Neuronal stem cell (in vitro differentiated cells): ENCODE data around the gene C7orf57.

Experiments
- DNase-seq: peaks from one replicate; pipeline ENCODE4 v3.0.0-alpha.2; 2013; ENCODE audit warnings: low spot score
- H2AFZ ChIP-seq: one replicate; pipeline ENCODE4 v1.6.1; 2013; ENCODE audit warnings: mild to moderate bottlenecking, low read length, inconsistent platforms
- H2AK5ac ChIP-seq: 2 replicates; pipeline ENCODE4 v1.6.1; 2013; ENCODE audit warnings: low read depth, mild to moderate bottlenecking, inconsistent platforms, low read length, moderate library complexity, mixed read lengths
- H2BK120ac ChIP-seq: 2 replicates; pipeline ENCODE4 v1.6.1; 2013; ENCODE audit warnings: low read depth, mild to moderate bottlenecking, inconsistent platforms, low read length, moderate library complexity, mixed read lengths
- H2BK12ac ChIP-seq: one replicate; pipeline ENCODE4 v1.6.1; 2013; ENCODE audit warnings: low read length, inconsistent platforms
- H2BK15ac ChIP-seq: 2 replicates; pipeline ENCODE4 v1.6.1; 2013; ENCODE audit warnings: mild to moderate bottlenecking, low read length, inconsistent platforms, mixed read lengths
- H2BK5ac ChIP-seq: one replicate; pipeline ENCODE4 v1.6.1; 2013; ENCODE audit warnings: inconsistent platforms, mild to moderate bottlenecking, low read length, moderate library complexity
- H3K14ac ChIP-seq: one replicate; pipeline ENCODE4 v1.6.1; 2013; ENCODE audit warnings: low read length, inconsistent platforms
- H3K18ac ChIP-seq: 2 replicates; pipeline ENCODE4 v1.6.1; 2013; ENCODE audit warnings: low read length, inconsistent platforms
- H3K23ac ChIP-seq: 2 replicates; pipeline ENCODE4 v1.6.1; 2013; ENCODE audit warnings: low read depth, mild to moderate bottlenecking, mixed read lengths, low read length, inconsistent platforms; ENCODE audit not compliant: poor library complexity
- H3K27ac ChIP-seq: replicated peaks from 3 replicates; pipeline ENCODE4 v1.5.1; 2013; ENCODE audit warnings: low read length, inconsistent platforms
- H3K27me3 ChIP-seq, 3 experiments: 2 replicates each; pipeline ENCODE4 v1.6.1; 2013; ENCODE audit warnings: low read length in 3 of 3, mild to moderate bottlenecking in 2 of 3, inconsistent platforms in 1 of 3, low read depth in 1 of 3, mixed read lengths in 1 of 3, moderate library complexity in 1 of 3; ENCODE audit not compliant: control insufficient read depth in 3 of 3, insufficient read depth in 3 of 3
- H3K36me3 ChIP-seq, 2 donors: replicated peaks in 1 of 2; 2 replicates each; pipeline ENCODE4 v1.6.1; 2013; ENCODE audit warnings: low read length in 2 of 2; ENCODE audit not compliant: control insufficient read depth in 2 of 2, insufficient read depth in 2 of 2
- H3K4ac ChIP-seq: 2 replicates; pipeline ENCODE4 v1.6.1; 2013; ENCODE audit warnings: inconsistent platforms, mild to moderate bottlenecking, low read length, moderate library complexity
- H3K4me1 ChIP-seq, 2 donors: 1 replicate in 1 of 2; 2 replicates in 1 of 2; pipeline ENCODE4 v1.6.1; 2013; ENCODE audit warnings: low read length in 2 of 2, low read depth in 1 of 2; ENCODE audit not compliant: control insufficient read depth in 2 of 2, insufficient read depth in 1 of 2
- H3K4me2 ChIP-seq: one replicate; pipeline ENCODE4 v1.6.1; 2013; ENCODE audit warnings: mild to moderate bottlenecking, low read length, inconsistent platforms; ENCODE audit not compliant: insufficient read depth, poor library complexity, severe bottlenecking
- H3K4me3 ChIP-seq, 2 donors: 2 replicates each; pipeline ENCODE4 v1.5.1; 2013; ENCODE audit warnings: low read length in 2 of 2, mild to moderate bottlenecking in 2 of 2, inconsistent platforms in 1 of 2, moderate library complexity in 1 of 2
- H3K79me1 ChIP-seq: one replicate; pipeline ENCODE4 v1.6.1; 2013; ENCODE audit warnings: low read depth, mild to moderate bottlenecking, inconsistent platforms, low read length, moderate library complexity
- H3K9ac ChIP-seq: one replicate; pipeline ENCODE4 v1.6.1; 2013; ENCODE audit warnings: mild to moderate bottlenecking, low read depth, low read length, inconsistent platforms; ENCODE audit not compliant: poor library complexity
- H3K9me3 ChIP-seq, 2 donors: replicated peaks in 1 of 2; 2 replicates each; pipeline versions ENCODE3 to v1.6.1; 2013; ENCODE audit warnings: low read length in 2 of 2, mild to moderate bottlenecking in 2 of 2, inconsistent platforms in 1 of 2, low read depth in 1 of 2, mixed read lengths in 1 of 2, moderate library complexity in 1 of 2; ENCODE audit not compliant: control insufficient read depth in 2 of 2, insufficient read depth in 1 of 2
- H4K8ac ChIP-seq: one replicate; pipeline ENCODE4 v1.6.1; 2013; ENCODE audit warnings: low read depth, mild to moderate bottlenecking, inconsistent platforms, low read length, moderate library complexity
- H4K91ac ChIP-seq: one replicate; pipeline ENCODE4 v1.6.1; 2013; ENCODE audit warnings: low read length, low read depth, mild to moderate bottlenecking, inconsistent platforms; ENCODE audit not compliant: poor library complexity
- WGBS, 2 donors: extraction: QIAGEN DNeasy Blood & Tissue Kit; methylation state at CpG; one replicate each; pipeline ENCODE4 v1.1.7; 2013; ENCODE audit warnings: missing lambda C conversion rate in 2 of 2, mixed read lengths in 1 of 2; ENCODE audit not compliant: insufficient read length in 2 of 2, insufficient replicate concordance in 1 of 2; ENCODE audit errors: extremely low coverage in 2 of 2; 5-methylcytosine and 5-hydroxymethylcytosine counted together

The C7orf57 gene

GRCh38 chr7:48028938-48029337, 6.4 kb upstream of the C7orf57 start, which contains the start of gene SUN3:
TSS of gene SUN3 (minus strand) at chr7:48029107. CDS start at chr7:48028938, 169 bp downstream.
- H4K91ac ChIP-seq = no peak within 1 kb of the TSS
- no peaks in the 10 kb centered on the region for H3K9me3 ChIP-seq
- H3K4me2 ChIP-seq = no peak within 1 kb of the TSS
- H4K8ac ChIP-seq = no peak within 1 kb of the TSS
- no peak within 1 kb of the TSS for H3K18ac ChIP-seq
- H3K4me1 ChIP-seq = no peaks in the 10 kb centered on the region
- H2AFZ ChIP-seq = no peak within 1 kb of the TSS
- no peak within 1 kb of the TSS for H3K14ac ChIP-seq
- no peak within 1 kb of the TSS for H2BK5ac ChIP-seq
- no peak for DNase-seq
- H2BK120ac ChIP-seq = no peak within 1 kb of the TSS
- WGBS, 2 donors = no CpG with 5 or more reads among the region's 6 CpGs
- H3K23ac ChIP-seq = no peak within 1 kb of the TSS
- no peak within 1 kb of the TSS for H2BK12ac ChIP-seq
- peaks cover 0 to 24% (median 0%) of the 10 kb centered on the region in 3 experiments for H3K27me3 ChIP-seq
- H3K4me3 ChIP-seq = no peak within 1 kb of the TSS
- H3K27ac ChIP-seq = no peak within 1 kb of the TSS
- H3K79me1 ChIP-seq = no peaks in the 10 kb centered on the region
- H2AK5ac ChIP-seq = no peak within 1 kb of the TSS
- H2BK15ac ChIP-seq = no peak within 1 kb of the TSS
- no peaks in the 10 kb centered on the region for H3K36me3 ChIP-seq
- no peak within 1 kb of the TSS for H3K4ac ChIP-seq
- no peak within 1 kb of the TSS for H3K9ac ChIP-seq

- Histone ChIP-seq H4K91ac (no peak overlapping the region), H3K4ac (no peak overlapping the region), H3K18ac (no peak overlapping the region), H3K36me3 (no peaks in the 10 kb centered on the region), H2AFZ (no peak overlapping the region), H2BK120ac (no peak overlapping the region), H4K8ac (no peak overlapping the region), H3K14ac (no peak overlapping the region), H2AK5ac (no peak overlapping the region), H2BK15ac (no peak overlapping the region), H2BK12ac (no peak overlapping the region), H3K9me3 (peaks cover 0 to 3% of the 10 kb centered on the region in 2 donors), H3K23ac (no peak overlapping the region), H2BK5ac (no peak overlapping the region), H3K79me1 (no peaks in the 10 kb centered on the region), H3K4me2 (no peak overlapping the region), H3K4me3 (no peak overlapping the region), H3K27ac (no peak overlapping the region), H3K27me3 (peaks cover 3 to 38% (median 7%) of the 10 kb centered on the region in 3 experiments), H3K9ac (no peak overlapping the region), H3K4me1 (peaks cover 4 to 5% of the 10 kb centered on the region in 2 donors)
- WGBS, 2 donors = no CpG with 5 or more reads among the region's 2 CpGs
- DNase-seq = no peak
These were observed 4.2 kb upstream of the C7orf57 start for GRCh38 chr7:48031111-48031510.

GRCh38 chr7:48033922-48034321, 1.4 kb upstream of the C7orf57 start:
- Histone ChIP-seq H2BK15ac (no peak overlapping the region), H3K27me3 (peaks cover 5 to 49% (median 19%) of the 10 kb centered on the region in 3 experiments), H3K36me3 (no peaks in the 10 kb centered on the region), H2AFZ (no peak overlapping the region), H2AK5ac (no peak overlapping the region), H3K9ac (no peak overlapping the region), H2BK12ac (no peak overlapping the region), H4K91ac (no peak overlapping the region), H3K79me1 (no peaks in the 10 kb centered on the region), H3K4me3 (no peak overlapping the region), H3K23ac (no peak overlapping the region), H3K4ac (no peak overlapping the region), H3K4me2 (no peak overlapping the region), H3K14ac (no peak overlapping the region), H2BK5ac (no peak overlapping the region), H4K8ac (no peak overlapping the region), H3K27ac (no peak overlapping the region), H2BK120ac (no peak overlapping the region), H3K18ac (no peak overlapping the region), H3K4me1 (peaks cover 4 to 5% of the 10 kb centered on the region in 2 donors), H3K9me3 (peaks cover 0 to 3% of the 10 kb centered on the region in 2 donors)
- no CpG with 5 or more reads among the region's 5 CpGs for WGBS, 2 donors
- no peak for DNase-seq

- H3K4me2 ChIP-seq = peak overlapping the region; percentile 99
- H3K4me1 ChIP-seq = peaks cover 4 to 5% of the 10 kb centered on the region in 2 donors
- H3K36me3 ChIP-seq = no peaks in the 10 kb centered on the region
- peak overlapping the region; percentile 54 to 87 for H3K4me3 ChIP-seq
- H3K27me3 ChIP-seq = peaks cover 5 to 50% (median 19%) of the 10 kb centered on the region in 3 experiments
- peak overlapping the region; percentile 38 for H3K18ac ChIP-seq
- DNase-seq = peak; percentile 21
- no peak overlapping the region for H2BK15ac ChIP-seq
- H3K23ac ChIP-seq = peak overlapping the region; percentile 86
- H2AFZ ChIP-seq = peak overlapping the region; percentile 98
- peak overlapping the region; percentile 29 for H2BK120ac ChIP-seq
- H3K14ac ChIP-seq = peak overlapping the region; percentile 72
- H4K8ac ChIP-seq = no peak overlapping the region
- H2AK5ac ChIP-seq = no peak overlapping the region
- no peak overlapping the region for H3K27ac ChIP-seq
- H3K9ac ChIP-seq = peak overlapping the region; percentile 87
- H2BK12ac ChIP-seq = no peak overlapping the region
- no peak overlapping the region for H2BK5ac ChIP-seq
- H3K79me1 ChIP-seq = no peaks in the 10 kb centered on the region
- peaks cover 0 to 3% of the 10 kb centered on the region in 2 donors for H3K9me3 ChIP-seq
- no peak overlapping the region for H3K4ac ChIP-seq
- WGBS, 2 donors = no CpG with 5 or more reads among the region's 42 CpGs
- H4K91ac ChIP-seq = no peak overlapping the region
These were observed 680 bp downstream of the C7orf57 start for GRCh38 chr7:48035967-48036478.
